GM12892 (cell line): ENCODE data around the gene HTR3B.

ENCODE experiments used
- POLR2A ChIP-seq: IDR thresholded peaks from 2 replicates; pipeline ENCODE4 v1.6.1; 2011; ENCODE audit warnings: low read depth, low read length, control low read depth
- POLR2AphosphoS5 ChIP-seq: IDR thresholded peaks from 2 replicates; pipeline ENCODE4 v1.6.1; 2011; ENCODE audit warnings: low read depth, low read length, control low read depth
- TAF1 ChIP-seq: IDR thresholded peaks from 2 replicates; pipeline ENCODE4 v1.6.1; 2011; ENCODE audit warnings: low read depth, mild to moderate bottlenecking, control low read depth, low read length, borderline replicate concordance

GRCh38 chr11:113994077-113994954, 89.7 kb downstream of the HTR3B start:
- TF ChIP-seq POLR2A (no peak), POLR2AphosphoS5 (no peak), TAF1 (no peak)
